Astrocyte (in vitro differentiated cells and primary cell): ENCODE measurements around the gene ILF3. TPM values are rescaled to one million over a fixed set of nuclear protein-coding genes. Genes with fewer than 3 reads are reported as not detected.

Experiments
- DNase-seq: peaks from one replicate; pipeline ENCODE4 v3.0.0-alpha.2; 2010; ENCODE audit warnings: low read depth
- FAIRE-seq: peaks from 2 replicates; lab custom pipeline; 2011; peaks lifted over from hg19 to GRCh38; lab: Jason Lieb, UNC
- H2AFZ ChIP-seq: 2 replicates; pipeline ENCODE4 v1.6.0; 2012; ENCODE audit warnings: low read depth, low read length, inconsistent platforms
- H3K27ac ChIP-seq: 2 replicates; pipeline ENCODE4 v1.5.1; 2011; ENCODE audit warnings: low read depth, low read length, inconsistent platforms
- H3K27me3 ChIP-seq: 2 replicates; pipeline ENCODE4 v1.6.0; 2011; ENCODE audit warnings: low read length, inconsistent platforms; ENCODE audit not compliant: insufficient read depth
- H3K36me3 ChIP-seq: 2 replicates; pipeline ENCODE4 v1.5.1; 2011; ENCODE audit warnings: low read length, inconsistent platforms; ENCODE audit not compliant: insufficient read depth
- H3K4me1 ChIP-seq: 2 replicates; pipeline ENCODE4 v1.5.1; 2011; ENCODE audit warnings: low read length, inconsistent platforms; ENCODE audit not compliant: insufficient read depth
- H3K4me2 ChIP-seq: 2 replicates; pipeline ENCODE4 v1.6.0; 2012; ENCODE audit warnings: low read length, inconsistent platforms
- H3K4me3 ChIP-seq: 2 replicates; pipeline ENCODE4 v1.5.1; 2011; ENCODE audit warnings: low read depth, mild to moderate bottlenecking, low read length, inconsistent platforms; ENCODE audit not compliant: insufficient read depth
- H3K79me2 ChIP-seq: 2 replicates; pipeline ENCODE4 v1.6.0; 2012; ENCODE audit warnings: mild to moderate bottlenecking, low read length, inconsistent platforms; ENCODE audit not compliant: insufficient read depth
- H3K9ac ChIP-seq: 2 replicates; pipeline ENCODE4 v1.6.0; 2012; ENCODE audit warnings: mild to moderate bottlenecking, low read length, inconsistent platforms
- H3K9me3 ChIP-seq: 2 replicates; pipeline ENCODE4 v1.5.1; 2012; ENCODE audit warnings: low read depth, mild to moderate bottlenecking, low read length, inconsistent platforms; ENCODE audit not compliant: insufficient read depth
- H4K20me1 ChIP-seq: 2 replicates; pipeline ENCODE4 v1.6.0; 2012; ENCODE audit warnings: low read length, inconsistent platforms; ENCODE audit not compliant: insufficient read depth
- H3K27ac Mint-ChIP-seq: one replicate; pipeline ENCODE4 v1.8.0; 2021; ENCODE audit warnings: mild to moderate bottlenecking, mixed read lengths; ENCODE audit not compliant: unreplicated experiment
- H3K27me3 Mint-ChIP-seq: one replicate; pipeline ENCODE4 v1.8.0; 2021; ENCODE audit warnings: low read depth, mixed read lengths; ENCODE audit not compliant: unreplicated experiment
- H3K36me3 Mint-ChIP-seq: one replicate; pipeline ENCODE4 v1.8.0; 2021; ENCODE audit warnings: low read depth, mixed read lengths; ENCODE audit not compliant: unreplicated experiment
- H3K4me1 Mint-ChIP-seq: one replicate; pipeline ENCODE4 v1.8.0; 2021; ENCODE audit warnings: low read depth, mixed read lengths; ENCODE audit not compliant: unreplicated experiment
- H3K4me3 Mint-ChIP-seq: one replicate; pipeline ENCODE4 v1.8.0; 2021; ENCODE audit warnings: mild to moderate bottlenecking, moderate library complexity, mixed read lengths; ENCODE audit not compliant: unreplicated experiment
- H3K9me3 Mint-ChIP-seq: one replicate; pipeline ENCODE4 v1.8.0; 2021; ENCODE audit warnings: mild to moderate bottlenecking, mixed read lengths; ENCODE audit not compliant: unreplicated experiment
- EZH2 ChIP-seq: IDR thresholded peaks from 2 replicates; pipeline ENCODE4 v1.6.1; 2012; ENCODE audit warnings: mild to moderate bottlenecking, low read length, inconsistent platforms; ENCODE audit not compliant: insufficient read depth
- total RNA-seq: library from RNA; stranded (reverse); gene quantifications from 2 replicates; pipeline ENCODE4 v1.2.1, GENCODE V29; 2021
- TF ChIP-seq, protein P1 (sequence below): IDR thresholded peaks from 2 replicates; pipeline ENCODE4 v1.5.1; 2011; ENCODE audit warnings: low read depth, mild to moderate bottlenecking, inconsistent platforms, low read length, moderate library complexity; ENCODE audit not compliant: insufficient read depth

Gene ILF3
- total RNA-seq, 1 donor from 2014 or later = 244 TPM

- H3K27me3 Mint-ChIP-seq = no peaks in the 10 kb centered on the region
- H3K4me1 Mint-ChIP-seq = no peaks in the 10 kb centered on the region
- Histone ChIP-seq H3K79me2 (peaks cover 39% of the 10 kb centered on the region), H3K4me1 (no peaks in the 10 kb centered on the region), H3K9me3 (no peaks in the 10 kb centered on the region), H3K27me3 (no peaks in the 10 kb centered on the region), H3K36me3 (peaks cover 2% of the 10 kb centered on the region), H4K20me1 (peaks cover 6% of the 10 kb centered on the region), H3K27ac (no peak overlapping the region), H3K4me2 (no peak overlapping the region), H3K9ac (no peak overlapping the region), H2AFZ (no peak overlapping the region), H3K4me3 (no peak overlapping the region)
- H3K27ac Mint-ChIP-seq = no peak overlapping the region
- H3K36me3 Mint-ChIP-seq = peaks cover 7% of the 10 kb centered on the region
- no peaks in the 10 kb centered on the region for H3K9me3 Mint-ChIP-seq
- no peak for TF ChIP-seq EZH2
- TF ChIP-seq, protein P1, sequence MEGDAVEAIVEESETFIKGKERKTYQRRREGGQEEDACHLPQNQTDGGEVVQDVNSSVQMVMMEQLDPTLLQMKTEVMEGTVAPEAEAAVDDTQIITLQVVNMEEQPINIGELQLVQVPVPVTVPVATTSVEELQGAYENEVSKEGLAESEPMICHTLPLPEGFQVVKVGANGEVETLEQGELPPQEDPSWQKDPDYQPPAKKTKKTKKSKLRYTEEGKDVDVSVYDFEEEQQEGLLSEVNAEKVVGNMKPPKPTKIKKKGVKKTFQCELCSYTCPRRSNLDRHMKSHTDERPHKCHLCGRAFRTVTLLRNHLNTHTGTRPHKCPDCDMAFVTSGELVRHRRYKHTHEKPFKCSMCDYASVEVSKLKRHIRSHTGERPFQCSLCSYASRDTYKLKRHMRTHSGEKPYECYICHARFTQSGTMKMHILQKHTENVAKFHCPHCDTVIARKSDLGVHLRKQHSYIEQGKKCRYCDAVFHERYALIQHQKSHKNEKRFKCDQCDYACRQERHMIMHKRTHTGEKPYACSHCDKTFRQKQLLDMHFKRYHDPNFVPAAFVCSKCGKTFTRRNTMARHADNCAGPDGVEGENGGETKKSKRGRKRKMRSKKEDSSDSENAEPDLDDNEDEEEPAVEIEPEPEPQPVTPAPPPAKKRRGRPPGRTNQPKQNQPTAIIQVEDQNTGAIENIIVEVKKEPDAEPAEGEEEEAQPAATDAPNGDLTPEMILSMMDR = no peak
- FAIRE-seq = no peak
- no peak overlapping the region for H3K4me3 Mint-ChIP-seq
- no peak for DNase-seq
Measured at GRCh38 chr19:10611907-10612306, 42.2 kb upstream of the ILF3 start.

DNA sequence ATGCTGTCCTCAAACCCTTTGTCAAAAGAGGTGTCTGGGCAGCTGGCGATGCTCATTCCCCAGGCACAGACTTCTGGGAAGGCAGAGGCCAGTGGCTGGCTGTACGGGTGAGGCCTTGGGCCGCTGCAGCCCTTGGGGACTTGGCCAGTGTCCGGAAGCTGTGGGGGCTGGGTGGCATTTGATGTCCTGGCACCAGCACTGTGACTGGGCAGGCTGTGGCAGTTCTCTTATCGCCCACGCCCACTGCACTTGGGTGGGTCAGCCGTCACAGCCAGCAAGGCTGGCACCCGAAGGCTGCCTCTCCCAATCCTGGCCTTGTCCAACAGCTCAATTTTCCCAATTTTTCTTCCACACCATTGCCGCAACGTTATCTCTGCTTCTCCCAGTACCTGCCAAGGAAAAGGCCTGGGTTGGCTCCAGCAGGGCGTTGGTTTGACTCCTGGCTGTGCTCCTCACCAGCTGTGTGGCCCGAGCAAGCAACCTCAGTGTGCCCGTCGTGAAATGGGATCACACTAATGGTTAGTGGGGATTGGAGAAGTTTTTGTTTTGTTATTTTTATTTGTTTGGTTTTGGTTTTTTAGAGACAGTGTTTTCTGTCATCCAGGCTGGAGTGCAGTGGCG lies 41.5 kb upstream of the ILF3 start:
- no peak overlapping the region for H3K9ac ChIP-seq
- no peak for FAIRE-seq
- H3K4me3 ChIP-seq = no peak overlapping the region
- Mint-ChIP-seq H3K4me3 (no peak overlapping the region), H3K4me1 (peaks cover 3% of the 10 kb centered on the region), H3K9me3 (no peaks in the 10 kb centered on the region), H3K27ac (no peak overlapping the region), H3K36me3 (peaks cover 7% of the 10 kb centered on the region), H3K27me3 (no peaks in the 10 kb centered on the region)
- peaks cover 39% of the 10 kb centered on the region for H3K79me2 ChIP-seq
- H3K36me3 ChIP-seq = peaks cover 2% of the 10 kb centered on the region
- H3K27ac ChIP-seq = no peak overlapping the region
- no peaks in the 10 kb centered on the region for H3K27me3 ChIP-seq
- peaks cover 6% of the 10 kb centered on the region for H4K20me1 ChIP-seq
- peaks cover 6% of the 10 kb centered on the region for H3K4me1 ChIP-seq
- H2AFZ ChIP-seq = no peak overlapping the region
- H3K9me3 ChIP-seq = no peaks in the 10 kb centered on the region
- no peak overlapping the region for H3K4me2 ChIP-seq
- TF ChIP-seq EZH2 = no peak
- TF ChIP-seq, protein P1 = no peak
- DNase-seq = peak; percentile 26

- Histone ChIP-seq H3K4me2 (no peak overlapping the region), H4K20me1 (peaks cover 6% of the 10 kb centered on the region), H3K9ac (no peak overlapping the region), H3K36me3 (peaks cover 2% of the 10 kb centered on the region), H3K4me1 (peaks cover 9% of the 10 kb centered on the region), H3K79me2 (peaks cover 39% of the 10 kb centered on the region), H3K4me3 (no peak overlapping the region), H3K27me3 (no peaks in the 10 kb centered on the region), H2AFZ (no peak overlapping the region), H3K9me3 (no peaks in the 10 kb centered on the region), H3K27ac (no peak overlapping the region)
- DNase-seq = no peak
- peaks cover 7% of the 10 kb centered on the region for H3K36me3 Mint-ChIP-seq
- H3K9me3 Mint-ChIP-seq = no peaks in the 10 kb centered on the region
- H3K27me3 Mint-ChIP-seq = no peaks in the 10 kb centered on the region
- H3K27ac Mint-ChIP-seq = peak overlapping the region; percentile 41
- H3K4me3 Mint-ChIP-seq = no peak overlapping the region
- TF ChIP-seq, protein P1 = no peak
- TF ChIP-seq EZH2 = no peak
- peaks cover 6% of the 10 kb centered on the region for H3K4me1 Mint-ChIP-seq
- FAIRE-seq = no peak
Measured at GRCh38 chr19:10615429-10616023, 38.6 kb upstream of the ILF3 start.
